GM18526 (cell line): ENCODE results near the gene DLK1.

ENCODE experiments used
- POLR2A ChIP-seq: IDR thresholded peaks from 3 replicates; pipeline ENCODE4 v1.6.1; 2011; ENCODE audit not compliant: insufficient read length; ENCODE audit errors: extremely low read depth

Gene DLK1

DNA sequence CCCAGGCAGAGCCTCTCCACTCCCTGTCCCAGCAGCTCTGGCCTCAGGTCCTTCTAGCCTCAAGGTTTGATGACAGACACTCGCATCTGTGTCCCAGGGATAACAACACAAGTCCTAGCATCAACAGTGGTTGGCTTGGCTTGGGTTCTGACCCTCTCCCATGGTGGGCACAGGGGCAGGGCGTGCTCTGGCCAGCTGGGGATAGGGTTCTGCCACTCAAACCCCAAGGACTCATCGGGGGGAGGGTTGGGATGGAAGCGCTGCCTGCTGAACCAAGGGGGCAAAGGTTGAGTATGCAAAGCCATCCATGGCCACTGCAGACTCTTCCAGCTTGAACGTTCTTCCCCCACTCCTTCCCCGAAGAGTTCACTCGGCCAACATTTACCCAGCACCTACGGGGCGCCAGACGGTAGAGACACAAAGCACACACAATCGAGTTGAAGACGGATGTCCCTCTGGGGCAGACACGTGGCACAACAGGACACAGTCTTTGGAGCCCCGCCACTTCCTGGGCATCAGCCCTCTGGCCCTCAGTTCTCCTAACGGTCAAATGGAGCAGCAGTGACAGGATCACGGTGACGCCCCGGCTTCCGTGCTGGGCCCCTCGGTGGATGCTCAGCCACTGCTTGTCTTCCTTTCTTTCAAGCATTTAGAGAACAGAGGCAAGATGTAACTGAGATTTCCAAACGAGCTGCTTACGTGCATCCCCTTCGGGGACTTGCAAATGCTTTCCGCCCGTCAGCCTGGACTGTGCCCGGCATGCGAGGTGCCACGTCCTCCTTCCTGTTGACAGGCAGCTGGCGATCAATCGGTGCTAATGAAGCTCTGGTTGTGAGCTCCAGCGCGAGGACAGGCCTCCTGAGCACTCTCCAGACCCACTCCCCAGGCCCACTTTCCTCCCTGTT is 42.6 kb downstream of the DLK1 start:
- no peak for TF ChIP-seq POLR2A

DNA sequence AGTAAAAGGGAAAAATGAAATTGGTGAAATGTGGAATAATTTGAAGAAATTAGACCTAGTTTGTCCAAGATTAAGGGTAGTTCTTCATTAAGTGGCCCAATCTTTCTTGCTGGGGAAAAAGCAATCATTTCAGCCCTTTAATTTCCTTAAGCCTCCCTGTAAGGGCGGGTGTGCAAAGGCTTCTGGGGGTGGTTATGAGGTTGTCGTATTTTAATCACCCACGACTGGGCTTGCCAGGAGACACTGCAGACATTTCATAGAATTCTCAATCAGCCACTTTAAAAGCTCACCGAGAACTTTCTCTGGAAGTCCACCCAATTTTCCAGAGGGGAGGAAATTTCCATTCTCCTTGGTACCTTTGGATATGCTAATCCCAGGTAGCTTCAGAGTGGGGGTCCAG is 43.4 kb downstream of the DLK1 start:
- no peak for TF ChIP-seq POLR2A

DNA sequence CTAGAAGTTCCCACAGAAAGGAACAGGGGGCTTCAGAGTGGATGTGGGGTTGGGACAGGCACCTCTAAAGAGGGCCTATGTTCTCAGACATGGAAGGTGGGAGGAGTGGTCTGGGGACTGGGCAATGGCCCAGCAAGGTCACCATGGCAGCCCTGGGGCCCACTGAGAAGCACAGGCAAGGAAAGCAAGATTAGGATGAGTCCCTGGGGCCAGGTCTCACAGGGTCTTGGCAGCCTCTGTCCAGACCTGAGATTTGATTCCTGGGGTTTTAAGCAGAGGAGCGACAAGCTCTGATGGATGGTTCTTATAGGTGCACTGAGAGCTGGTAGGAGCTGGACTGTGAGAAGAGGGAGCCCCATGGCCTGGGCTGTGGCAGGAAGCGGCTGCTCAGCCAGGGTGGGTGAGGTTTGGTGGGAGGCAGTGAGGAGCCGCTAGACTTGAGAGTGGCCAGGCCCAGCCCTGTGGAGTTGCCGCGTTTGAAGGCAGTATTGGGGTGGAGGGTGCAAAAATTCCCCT is 44.0 kb downstream of the DLK1 start:
- TF ChIP-seq POLR2A = no peak

DNA sequence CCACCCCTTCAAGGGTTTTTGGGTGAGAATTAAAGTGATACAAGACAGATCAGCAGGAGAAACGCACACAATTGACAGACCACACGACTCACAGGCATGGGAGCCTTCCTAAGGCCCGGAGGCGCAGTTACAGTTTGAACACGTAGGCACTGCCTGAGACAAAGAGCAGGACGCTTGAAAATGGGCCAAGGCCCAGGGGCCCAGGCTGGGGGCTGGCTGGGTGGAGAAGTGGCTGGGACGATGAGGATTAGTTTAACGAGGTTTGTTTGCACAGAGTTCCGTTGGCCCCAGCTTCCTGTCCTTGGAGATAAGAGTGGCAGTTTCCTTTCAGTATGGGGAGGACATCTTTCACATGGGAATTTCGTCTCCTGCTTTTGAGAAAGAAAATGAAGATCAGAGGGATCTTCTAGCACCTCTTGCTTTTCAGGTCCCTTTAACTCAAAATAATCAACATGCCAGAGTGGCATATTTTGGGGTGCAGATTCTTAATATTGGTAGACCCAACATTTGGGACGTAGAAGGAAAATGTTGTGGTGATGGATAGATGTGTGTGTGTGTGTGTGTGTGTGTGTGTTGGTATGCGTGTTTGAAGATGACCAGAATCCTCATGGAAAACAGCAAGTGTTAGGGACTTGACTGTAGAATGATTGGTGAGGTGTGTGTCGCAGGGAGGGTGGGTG is 44.6 kb downstream of the DLK1 start:
- TF ChIP-seq POLR2A = no peak

DNA sequence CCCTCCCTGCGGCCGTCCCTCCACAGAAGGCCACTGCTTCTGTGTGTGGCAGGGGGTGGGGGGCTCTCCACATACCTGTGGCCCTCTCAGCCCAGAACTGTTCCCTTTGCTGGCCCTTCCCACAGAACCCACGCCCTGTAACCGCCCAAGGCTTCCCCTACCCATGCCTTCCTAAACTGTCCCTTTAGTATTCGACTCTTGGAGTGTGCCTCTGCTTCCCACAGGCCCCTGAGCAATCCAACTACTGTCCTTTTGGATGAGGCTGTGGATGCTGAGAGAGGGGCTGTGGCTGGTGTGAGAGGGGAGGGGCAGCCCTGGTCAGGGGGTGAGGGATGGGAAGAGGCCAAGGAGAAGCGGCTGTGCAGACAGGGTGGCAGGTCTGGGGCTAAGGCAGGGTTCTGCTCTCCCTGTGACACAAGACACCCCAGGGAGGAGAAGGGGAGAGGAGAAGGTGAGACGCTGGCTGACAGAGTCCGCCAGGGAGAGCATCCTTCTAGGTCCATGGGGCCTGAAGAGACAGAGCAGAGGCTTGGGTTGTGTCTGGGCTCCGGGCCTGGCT is 46.0 kb downstream of the DLK1 start:
- no peak for TF ChIP-seq POLR2A

DNA sequence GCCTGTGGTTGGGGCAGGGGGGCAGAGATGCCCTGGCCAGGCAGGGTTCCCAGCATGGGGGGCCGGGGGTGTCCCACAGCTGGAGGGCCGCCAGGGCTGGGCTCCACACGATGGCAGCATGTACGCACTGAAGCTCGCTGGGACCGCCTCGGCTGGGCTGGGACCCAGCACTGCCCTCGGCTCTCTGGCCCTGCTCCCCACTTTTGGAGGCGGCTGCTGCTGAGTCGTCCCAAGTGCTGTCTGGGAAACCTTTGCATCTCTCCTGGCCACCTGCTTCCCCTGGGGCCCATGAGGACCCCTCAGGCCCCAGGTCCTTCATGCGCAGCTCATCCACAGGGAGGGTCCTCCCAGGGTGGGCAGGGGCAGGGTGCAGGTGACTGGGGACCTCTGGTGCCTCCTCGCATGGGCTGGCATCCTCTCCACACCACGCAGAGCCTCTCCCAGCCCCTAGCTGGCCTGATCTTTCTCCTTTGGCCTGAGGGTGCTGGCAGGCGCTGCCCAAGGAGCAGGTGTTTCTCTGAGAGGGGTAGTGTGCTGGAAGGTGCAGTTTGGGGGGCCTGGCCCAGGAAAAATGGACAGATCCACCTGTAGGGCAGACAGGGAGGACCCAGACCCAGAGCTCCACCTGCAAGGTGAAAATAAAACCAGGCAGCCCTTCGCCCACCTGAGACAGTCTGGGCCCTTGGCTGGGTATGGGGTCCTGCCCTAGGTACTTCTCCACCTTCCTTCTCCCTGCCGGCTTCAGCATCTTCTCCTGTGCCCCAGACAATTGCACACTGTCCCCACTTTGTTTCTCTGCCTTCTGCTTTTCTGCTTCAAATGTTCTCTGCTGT is 46.9 kb downstream of the DLK1 start:
- no peak for TF ChIP-seq POLR2A

DNA sequence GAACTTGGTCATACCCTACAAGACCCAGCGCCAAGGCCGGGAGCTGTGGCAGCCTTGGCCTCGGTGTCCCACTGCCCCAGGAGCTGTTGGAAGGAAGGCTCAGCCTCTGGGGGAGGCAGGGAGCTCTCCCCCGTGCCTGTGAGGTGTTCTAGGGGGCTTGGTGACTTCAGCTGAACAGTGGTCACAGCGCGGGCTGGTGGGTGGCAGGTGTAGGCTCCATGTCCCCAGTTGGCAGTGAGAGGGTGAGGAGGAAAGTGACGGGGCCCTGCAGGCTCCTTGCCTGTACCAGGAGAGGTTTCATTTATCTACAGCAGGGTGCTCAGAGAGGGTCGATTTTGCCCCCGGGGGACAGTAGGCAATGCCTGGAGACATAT is 47.5 kb downstream of the DLK1 start:
- no peak for TF ChIP-seq POLR2A

DNA sequence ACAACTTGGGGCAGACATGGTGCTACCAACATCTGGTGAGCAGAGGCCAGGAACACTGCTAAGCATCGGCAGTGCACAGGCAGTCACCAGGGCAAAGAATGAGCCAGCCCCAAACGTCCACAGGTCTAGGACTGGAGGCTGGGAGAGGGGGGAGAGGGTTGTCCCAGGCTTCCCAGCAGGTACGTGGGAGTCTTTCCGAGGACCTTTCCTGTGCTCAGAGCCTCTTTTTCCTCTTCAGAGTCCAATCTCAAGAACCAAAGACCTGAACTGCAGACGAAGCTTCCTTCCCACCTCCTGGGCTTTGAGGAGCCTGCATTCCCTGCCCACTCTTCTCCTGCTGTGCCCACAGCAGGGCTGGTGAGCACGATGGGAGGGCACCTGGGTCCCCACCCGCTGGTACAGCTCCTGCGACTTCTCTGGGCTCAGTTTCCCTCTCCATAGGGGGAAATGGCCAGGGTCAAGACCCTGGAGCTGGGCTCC is 48.7 kb downstream of the DLK1 start:
- no peak for TF ChIP-seq POLR2A

DNA sequence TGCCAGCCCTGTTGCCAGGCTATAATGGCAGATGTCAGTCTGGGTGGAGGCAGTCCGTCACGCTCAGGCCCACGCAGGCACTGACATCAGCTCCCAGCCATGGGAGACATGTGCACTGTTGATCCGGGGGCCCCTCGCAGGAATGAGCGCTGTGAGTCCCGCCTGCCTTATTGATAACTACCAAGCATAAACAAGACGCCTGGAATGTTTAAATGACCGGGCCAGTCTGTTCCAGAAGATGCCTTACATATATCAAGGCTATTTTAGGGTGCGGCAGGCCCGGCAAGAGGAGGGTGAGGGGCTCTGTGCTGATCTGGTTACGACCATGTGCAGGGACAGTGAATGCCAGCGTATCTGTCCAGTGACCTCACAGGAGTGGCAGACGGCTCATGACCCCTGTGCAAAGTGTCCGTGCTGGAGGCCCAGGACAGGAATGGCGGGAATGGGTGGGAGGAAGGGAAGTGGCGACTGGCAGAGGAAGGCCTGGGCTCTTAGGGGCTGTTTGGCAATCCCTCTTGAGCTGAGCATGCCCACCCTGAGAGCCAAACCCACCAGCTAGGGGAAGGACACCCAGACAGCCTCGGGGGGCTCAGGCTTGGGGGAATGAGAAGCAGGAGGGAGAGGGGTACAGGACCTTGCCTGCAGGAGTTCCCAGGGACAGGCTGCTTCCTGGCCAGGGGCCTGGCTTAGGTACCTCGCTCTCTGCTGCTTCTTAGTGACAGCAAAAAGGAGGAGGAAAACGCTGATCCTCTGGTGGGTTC is 49.3 kb downstream of the DLK1 start:
- no peak for TF ChIP-seq POLR2A

DNA sequence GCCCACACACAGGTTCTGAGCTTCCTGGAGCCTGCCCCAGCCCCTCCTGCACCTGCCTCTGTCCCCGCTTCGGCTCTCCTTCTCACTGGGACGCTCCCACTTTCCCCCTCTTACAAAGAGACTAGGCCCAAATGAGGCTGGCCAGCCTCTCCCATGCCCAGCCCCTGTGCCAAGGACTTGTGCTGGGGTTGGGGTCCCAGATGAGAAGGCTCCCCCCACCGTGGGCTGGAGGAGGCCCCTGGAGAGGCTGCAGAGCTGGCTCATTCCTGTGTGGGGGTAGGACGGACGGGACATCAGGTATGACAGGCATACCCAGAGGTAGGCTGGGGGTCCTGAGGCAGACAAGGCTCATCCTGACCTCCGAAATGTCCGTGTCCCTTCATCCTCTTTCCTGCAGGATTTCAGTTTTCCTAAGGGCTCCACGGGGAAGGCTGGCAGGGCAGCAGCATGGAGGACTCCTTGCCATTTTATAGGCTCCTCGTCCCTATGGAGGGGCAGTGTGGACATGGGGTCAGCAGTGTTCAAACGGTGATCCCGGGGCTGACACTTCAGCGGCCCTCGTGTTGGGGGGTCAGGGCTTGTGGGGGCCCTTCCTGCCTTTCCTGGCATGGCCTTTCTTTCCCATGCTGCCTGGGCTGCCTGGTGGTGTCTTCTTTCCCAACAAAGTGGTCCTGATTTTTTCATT is 50.1 kb downstream of the DLK1 start:
- no peak for TF ChIP-seq POLR2A

DNA sequence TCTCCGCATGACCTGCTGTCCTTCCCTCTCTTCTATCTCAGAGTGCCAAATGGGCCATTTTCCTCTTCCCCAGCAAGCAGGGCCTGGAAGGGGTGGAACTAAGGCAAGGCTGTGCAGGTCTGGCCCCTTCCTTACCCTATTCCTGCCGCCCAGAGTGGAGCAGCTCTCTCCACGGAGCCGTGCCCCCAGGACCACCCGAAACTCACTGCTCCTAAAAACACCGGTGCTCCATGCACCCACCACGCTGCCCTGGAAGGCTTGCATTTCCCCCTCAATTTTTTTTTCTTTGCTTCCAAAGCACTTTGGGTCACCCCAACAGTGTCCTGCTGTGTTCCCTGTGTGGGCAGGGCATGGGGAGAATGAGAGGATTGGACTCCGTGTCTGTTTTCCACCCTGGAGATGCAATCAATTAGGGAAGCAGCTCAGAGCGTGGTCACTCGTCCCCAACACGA is 50.7 kb downstream of the DLK1 start:
- no peak for TF ChIP-seq POLR2A

DNA sequence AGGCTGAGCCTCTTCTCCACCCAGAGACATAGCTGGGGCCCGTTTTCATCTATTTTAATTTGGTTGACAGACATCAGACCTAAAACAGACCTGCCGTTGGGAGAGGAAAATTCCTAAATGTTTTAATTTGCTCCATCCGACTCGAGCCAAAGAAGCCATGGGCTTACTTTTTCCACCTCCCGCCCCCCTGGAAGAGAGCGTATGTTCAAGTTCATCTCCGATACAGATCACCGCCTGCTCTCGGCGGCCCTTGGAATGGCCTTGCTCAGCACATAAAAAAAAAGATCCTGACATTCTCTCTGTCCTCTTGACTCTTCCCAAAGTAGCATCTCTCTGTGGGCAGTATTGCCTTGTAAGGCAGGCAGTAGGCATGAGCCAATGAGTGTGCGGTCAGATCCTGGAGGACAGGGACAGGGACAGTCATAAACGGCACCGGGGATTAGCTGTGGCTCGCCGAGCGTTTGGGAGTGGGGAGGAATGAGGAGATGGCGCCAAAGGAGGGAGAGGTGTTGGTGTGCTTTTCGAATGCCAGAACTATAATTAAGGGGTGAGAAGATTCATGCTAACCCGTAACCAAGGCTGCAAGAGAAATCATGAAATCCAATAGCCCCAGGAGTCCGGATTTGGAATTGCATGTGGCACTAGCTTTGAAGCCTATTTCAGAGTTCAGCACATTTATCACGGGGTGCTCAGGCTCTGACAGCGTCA is 51.3 kb downstream of the DLK1 start:
- TF ChIP-seq POLR2A = no peak

DNA sequence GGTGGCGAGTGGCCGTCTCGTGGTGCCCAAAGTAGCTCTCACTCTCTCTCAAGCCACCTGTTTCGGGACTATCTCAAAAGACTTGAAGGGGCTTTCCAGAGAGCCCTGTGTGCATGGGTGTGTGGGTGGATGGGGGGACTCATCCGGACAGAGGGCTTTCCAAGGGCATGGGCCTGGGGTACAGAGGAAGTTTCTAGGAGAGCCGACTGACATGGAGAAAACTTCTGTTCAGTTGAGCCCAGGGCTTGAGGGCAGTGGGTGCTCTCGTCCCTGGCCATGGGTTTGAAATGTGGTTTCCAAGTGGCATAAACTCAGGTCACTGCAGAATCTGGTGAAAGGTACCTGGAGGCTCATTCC is 51.8 kb downstream of the DLK1 start:
- TF ChIP-seq POLR2A = no peak
